ENCODE data around the gene PTPRG. TPM values are rescaled to one million over a fixed set of nuclear protein-coding genes. Genes with fewer than 3 reads are reported as not detected.
"Not testable (repeated sequence)": the region's sequence is repeated elsewhere in the genome, so short reads cannot be mapped to it uniquely, and the experiment has no call there.

PTPRG gene
- total RNA-seq, 2 experiments from 2014 or later, result 0.10 TPM; not detected in 1

DNA sequence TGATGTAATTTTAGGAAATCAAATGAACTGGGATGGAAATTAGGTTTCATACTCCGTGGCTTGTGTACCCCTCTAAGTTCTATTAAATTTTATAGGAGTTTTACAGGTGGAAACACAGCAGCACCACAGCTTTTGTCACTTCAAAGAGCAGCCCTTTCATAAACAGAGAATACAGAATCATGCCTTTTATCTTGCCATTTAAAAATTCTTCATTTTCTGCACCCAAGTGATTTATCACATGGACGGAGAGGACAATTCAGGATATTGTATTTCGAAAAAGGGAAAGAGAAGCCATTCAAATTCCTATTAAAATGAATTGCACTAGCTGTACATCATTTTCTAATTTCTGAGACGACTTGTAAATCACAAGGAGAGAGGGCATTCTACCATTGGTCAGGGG lies 245.4 kb downstream of the PTPRG start:
- H3K4me1 Mint-ChIP-seq (ENCODE audit: low read depth), result no peaks in the 10 kb centered on the region
- DNase-seq, result no peak
- POLR2A ChIA-PET, result no interaction called here
- no peaks in the 10 kb centered on the region for H3K27me3 Mint-ChIP-seq
- H3K36me3 Mint-ChIP-seq, result no peaks in the 10 kb centered on the region
- CTCF ChIA-PET, result no interaction called here
- intact Hi-C loops (cut with micrococcal nuclease), result no loop called here
- no peaks in the 10 kb centered on the region for H3K9me3 Mint-ChIP-seq
- H3K4me3 Mint-ChIP-seq, result no peak overlapping the region
- no peak overlapping the region for H3K27ac Mint-ChIP-seq

DNA sequence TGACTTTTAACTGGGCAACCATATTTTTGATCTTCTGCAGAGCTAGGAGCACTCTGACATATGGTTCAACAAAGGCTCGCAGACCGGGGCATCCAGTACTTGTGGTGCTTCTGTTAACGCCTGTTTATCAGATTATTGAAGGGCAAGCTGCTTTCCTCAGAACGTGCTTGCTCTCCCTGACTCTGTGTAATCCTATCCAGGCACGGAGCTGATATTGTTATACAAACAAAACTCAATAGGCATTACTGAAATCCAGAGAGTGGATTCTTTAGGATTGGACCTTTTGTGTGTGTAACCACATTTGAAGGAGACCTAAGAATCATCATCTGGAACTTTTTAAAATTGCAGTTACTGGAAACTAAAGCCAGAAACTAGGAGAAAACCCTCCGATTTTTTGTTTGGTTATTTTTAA lies 246.5 kb downstream of the PTPRG start:
- H3K9me3 Mint-ChIP-seq, result no peaks in the 10 kb centered on the region
- H3K4me3 Mint-ChIP-seq, result no peak overlapping the region
- H3K27me3 Mint-ChIP-seq, result no peaks in the 10 kb centered on the region
- intact Hi-C loops (cut with micrococcal nuclease), result no loop called here
- H3K27ac Mint-ChIP-seq, result no peak overlapping the region
- H3K36me3 Mint-ChIP-seq, result no peaks in the 10 kb centered on the region
- ChIA-PET CTCF (no interaction called here), POLR2A (no interaction called here)
- H3K4me1 Mint-ChIP-seq (ENCODE audit: low read depth), result no peaks in the 10 kb centered on the region
- DNase-seq, result no peak

DNA sequence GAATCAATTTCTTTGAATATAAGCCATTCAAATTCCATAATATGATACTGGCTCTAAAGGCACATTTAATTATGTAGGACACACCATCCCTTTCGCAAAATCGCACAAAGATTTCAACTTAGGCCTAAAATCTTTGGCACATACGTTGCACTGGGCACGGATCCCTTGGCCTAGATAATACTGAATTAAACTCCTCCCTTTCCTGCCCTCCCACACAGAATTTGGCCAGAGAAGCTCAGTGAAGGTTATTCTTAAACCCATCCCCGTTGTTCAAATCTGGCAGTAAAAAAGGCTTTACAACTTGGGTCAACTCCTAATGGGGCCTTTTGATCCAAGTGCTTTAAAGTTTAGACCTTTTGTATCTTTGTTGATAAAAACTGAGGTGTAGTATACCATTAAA lies 247.2 kb downstream of the PTPRG start:
- no peaks in the 10 kb centered on the region for H3K9me3 Mint-ChIP-seq
- CTCF ChIA-PET, result no interaction called here
- no peak overlapping the region for H3K4me3 Mint-ChIP-seq
- no peaks in the 10 kb centered on the region for H3K27me3 Mint-ChIP-seq
- H3K36me3 Mint-ChIP-seq, result no peaks in the 10 kb centered on the region
- POLR2A ChIA-PET, result no interaction called here
- no peak overlapping the region for H3K27ac Mint-ChIP-seq
- intact Hi-C loops (cut with micrococcal nuclease), result no loop called here
- no peaks in the 10 kb centered on the region for H3K4me1 Mint-ChIP-seq (ENCODE audit: low read depth)
- no peak for DNase-seq

DNA sequence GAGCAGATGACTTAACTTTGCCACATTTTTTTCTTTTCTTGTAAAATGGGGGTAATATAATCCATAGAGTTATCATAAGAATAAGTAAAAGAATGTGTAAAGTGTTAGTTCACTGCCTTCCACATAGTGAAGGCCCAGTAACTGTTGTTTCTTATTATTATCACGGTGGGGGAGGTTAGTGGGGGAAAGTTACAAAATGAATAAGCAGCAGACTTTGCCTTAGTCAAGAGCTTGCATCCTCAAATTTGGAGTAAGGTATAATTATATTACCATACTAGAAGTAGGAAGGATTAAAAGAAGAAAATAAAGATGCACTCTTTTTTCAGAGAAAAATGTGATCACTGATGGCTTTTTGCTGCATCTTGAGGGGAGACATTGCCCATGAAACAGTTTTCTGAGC lies 247.6 kb downstream of the PTPRG start:
- DNase-seq, result no peak
- Mint-ChIP-seq H3K9me3 (no peaks in the 10 kb centered on the region), H3K4me3 (no peak overlapping the region), H3K27ac (no peak overlapping the region), H3K4me1 (ENCODE audit: low read depth) (no peaks in the 10 kb centered on the region), H3K27me3 (no peaks in the 10 kb centered on the region), H3K36me3 (no peaks in the 10 kb centered on the region)
- intact Hi-C loops (cut with micrococcal nuclease), result no loop called here
- CTCF ChIA-PET, result no interaction called here
- POLR2A ChIA-PET, result no interaction called here

DNA sequence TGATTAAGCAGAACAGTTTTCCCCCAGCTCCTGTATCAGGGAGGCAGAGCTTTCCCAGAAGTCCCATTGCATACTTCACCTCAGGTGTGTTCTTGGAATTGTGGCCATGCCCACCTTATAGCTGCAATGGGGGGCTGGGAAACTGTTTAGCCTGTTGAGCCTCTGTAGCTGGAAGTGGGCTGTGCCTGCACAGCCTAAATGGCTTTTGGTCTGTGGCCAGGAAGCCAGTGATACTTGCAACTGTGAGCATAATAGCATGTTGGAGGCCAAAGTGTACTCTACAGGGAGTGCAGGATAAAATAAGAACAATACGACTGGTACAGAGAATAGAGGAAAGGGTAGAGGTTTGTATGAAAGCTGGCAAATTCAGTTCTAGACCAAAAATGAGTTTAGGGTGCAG lies 248.5 kb downstream of the PTPRG start:
- ChIA-PET POLR2A (no interaction called here), CTCF (no interaction called here)
- Mint-ChIP-seq H3K27me3 (no peaks in the 10 kb centered on the region), H3K27ac (no peak overlapping the region), H3K36me3 (no peaks in the 10 kb centered on the region), H3K9me3 (no peaks in the 10 kb centered on the region), H3K4me1 (ENCODE audit: low read depth) (no peaks in the 10 kb centered on the region), H3K4me3 (no peak overlapping the region)
- no peak for DNase-seq
- intact Hi-C loops (cut with micrococcal nuclease), result no loop called here

DNA sequence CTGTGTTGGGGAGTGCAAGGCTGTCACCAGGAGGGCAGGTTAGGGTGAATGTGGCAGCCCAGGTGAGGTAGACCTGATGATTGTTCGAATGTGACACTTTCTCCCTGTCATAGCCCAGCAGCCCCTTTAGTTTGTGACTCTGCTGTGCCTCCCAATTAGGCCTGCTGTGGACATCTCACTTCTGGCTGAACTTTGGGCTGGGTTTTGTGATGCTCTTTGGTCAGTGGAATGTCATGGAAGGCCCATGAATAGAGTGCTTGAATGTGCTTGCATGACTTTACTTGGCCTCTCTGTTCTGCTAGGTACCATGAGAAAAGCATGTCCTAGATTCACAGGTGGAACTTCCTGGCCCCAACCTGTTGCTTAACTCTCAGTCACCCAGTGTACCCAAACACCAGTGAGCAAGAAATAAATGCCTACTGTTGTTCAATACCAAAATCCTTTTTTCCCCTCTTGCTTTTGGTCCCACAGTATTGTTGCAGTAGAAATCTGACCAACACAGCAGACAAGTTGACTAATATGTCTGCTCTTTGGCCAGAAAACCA lies 249.7 kb downstream of the PTPRG start:
- Mint-ChIP-seq H3K4me3 (no peak overlapping the region), H3K9me3 (no peaks in the 10 kb centered on the region), H3K27me3 (no peaks in the 10 kb centered on the region), H3K27ac (no peak overlapping the region), H3K4me1 (ENCODE audit: low read depth) (no peaks in the 10 kb centered on the region), H3K36me3 (no peaks in the 10 kb centered on the region)
- intact Hi-C loops (cut with micrococcal nuclease), result no loop called here
- CTCF ChIA-PET, result no interaction called here
- DNase-seq, result no peak
- POLR2A ChIA-PET, result no interaction called here

DNA sequence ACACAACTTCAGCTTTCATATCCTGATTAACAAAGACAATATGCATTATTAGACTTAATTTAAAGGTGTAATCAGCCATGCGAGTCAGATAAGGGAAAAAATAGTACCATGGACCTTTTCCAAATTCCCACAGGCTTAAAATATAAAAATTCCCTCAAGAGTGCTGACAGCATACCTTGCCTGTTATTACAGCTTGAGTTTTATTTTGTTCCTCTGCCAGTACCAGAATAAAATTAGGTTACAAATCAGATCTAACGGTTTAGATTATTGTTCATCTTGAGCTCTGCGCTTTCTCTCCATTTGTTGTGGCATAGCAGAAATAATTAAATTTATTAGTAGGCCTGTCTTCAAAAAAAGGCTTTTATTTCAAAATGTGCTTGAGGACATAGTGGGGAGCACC lies 250.3 kb downstream of the PTPRG start:
- no peaks in the 10 kb centered on the region for H3K27me3 Mint-ChIP-seq
- H3K9me3 Mint-ChIP-seq, result no peaks in the 10 kb centered on the region
- intact Hi-C loops (cut with micrococcal nuclease), result no loop called here
- DNase-seq, result no peak
- CTCF ChIA-PET, result no interaction called here
- H3K36me3 Mint-ChIP-seq, result no peaks in the 10 kb centered on the region
- no peak overlapping the region for H3K4me3 Mint-ChIP-seq
- H3K27ac Mint-ChIP-seq, result no peak overlapping the region
- no peaks in the 10 kb centered on the region for H3K4me1 Mint-ChIP-seq (ENCODE audit: low read depth)
- POLR2A ChIA-PET, result no interaction called here

DNA sequence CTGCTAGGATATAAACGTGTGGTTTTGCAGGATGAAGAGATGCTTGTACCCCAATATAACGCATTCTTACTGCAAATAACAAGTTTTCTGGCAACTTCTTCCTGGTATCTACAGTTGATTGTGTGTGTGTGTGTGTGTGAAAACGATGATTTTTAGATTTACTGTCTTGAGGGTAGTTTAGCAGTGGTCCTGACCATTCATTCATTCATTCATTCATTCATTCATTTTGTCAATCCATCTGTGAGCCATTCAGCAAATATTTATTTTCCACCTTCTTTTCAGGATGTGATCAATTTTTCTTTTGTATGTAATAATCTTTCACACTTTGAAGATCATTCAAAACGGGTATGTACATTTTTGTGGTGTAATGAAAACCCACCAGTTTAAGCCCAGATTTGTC lies 250.7 kb downstream of the PTPRG start:
- Mint-ChIP-seq H3K4me1 (ENCODE audit: low read depth) (no peaks in the 10 kb centered on the region), H3K36me3 (no peaks in the 10 kb centered on the region), H3K27me3 (no peaks in the 10 kb centered on the region), H3K9me3 (no peaks in the 10 kb centered on the region), H3K4me3 (no peak overlapping the region), H3K27ac (no peak overlapping the region)
- CTCF ChIA-PET, result no interaction called here
- no peak for DNase-seq
- POLR2A ChIA-PET, result no interaction called here
- intact Hi-C loops (cut with micrococcal nuclease), result no loop called here

DNA sequence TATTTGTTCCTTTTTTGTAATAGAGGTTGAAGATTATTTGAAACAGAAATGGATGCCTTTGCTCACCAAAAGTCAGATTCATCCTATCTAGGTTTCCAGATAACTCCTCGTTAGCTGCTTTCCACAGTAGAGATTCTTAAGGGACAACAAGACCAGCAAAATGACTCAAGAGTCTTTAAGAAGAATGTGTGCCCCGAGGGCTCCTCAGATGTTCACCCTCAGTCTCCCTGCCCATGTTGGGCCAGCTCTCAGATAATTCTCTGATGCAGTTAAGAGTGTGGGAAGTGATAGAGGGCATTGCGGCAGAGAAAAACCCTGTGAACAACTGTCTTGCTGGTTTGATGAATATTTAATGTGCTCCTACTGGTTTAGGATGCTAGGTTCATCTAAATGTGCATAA lies 251.1 kb downstream of the PTPRG start:
- ChIA-PET CTCF (no interaction called here), POLR2A (no interaction called here)
- H3K27ac Mint-ChIP-seq, result no peak overlapping the region
- DNase-seq, result no peak
- no peak overlapping the region for H3K4me3 Mint-ChIP-seq
- no peaks in the 10 kb centered on the region for H3K4me1 Mint-ChIP-seq (ENCODE audit: low read depth)
- intact Hi-C loops (cut with micrococcal nuclease), result no loop called here
- no peaks in the 10 kb centered on the region for H3K9me3 Mint-ChIP-seq
- no peaks in the 10 kb centered on the region for H3K36me3 Mint-ChIP-seq
- H3K27me3 Mint-ChIP-seq, result no peaks in the 10 kb centered on the region

DNA sequence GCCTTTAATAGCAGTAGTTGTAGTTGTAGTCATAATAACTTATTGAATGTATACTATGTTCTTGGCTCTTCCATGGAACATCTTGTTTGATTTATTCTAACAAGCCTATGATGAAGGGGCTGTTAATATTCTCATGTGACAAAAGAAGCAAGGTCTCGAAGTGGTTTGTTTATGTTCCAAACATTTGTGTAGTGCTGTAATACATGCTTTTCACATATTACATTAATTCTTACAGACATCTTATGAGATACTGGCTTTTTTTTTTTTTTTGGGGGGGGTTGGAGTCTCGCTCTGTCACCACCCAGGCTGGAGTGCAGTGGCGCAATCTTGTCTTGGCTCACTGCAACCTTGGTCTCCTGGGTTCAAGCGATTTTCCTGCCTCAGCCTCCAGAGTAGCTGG lies 252.3 kb downstream of the PTPRG start:
- H3K4me1 Mint-ChIP-seq (ENCODE audit: low read depth), result no peaks in the 10 kb centered on the region
- intact Hi-C loops (cut with micrococcal nuclease), result no loop called here
- H3K36me3 Mint-ChIP-seq, result no peaks in the 10 kb centered on the region
- no peaks in the 10 kb centered on the region for H3K9me3 Mint-ChIP-seq
- no peak for DNase-seq
- ChIA-PET CTCF (no interaction called here), POLR2A (no interaction called here)
- no peak overlapping the region for H3K27ac Mint-ChIP-seq
- no peak overlapping the region for H3K4me3 Mint-ChIP-seq
- H3K27me3 Mint-ChIP-seq, result no peaks in the 10 kb centered on the region

DNA sequence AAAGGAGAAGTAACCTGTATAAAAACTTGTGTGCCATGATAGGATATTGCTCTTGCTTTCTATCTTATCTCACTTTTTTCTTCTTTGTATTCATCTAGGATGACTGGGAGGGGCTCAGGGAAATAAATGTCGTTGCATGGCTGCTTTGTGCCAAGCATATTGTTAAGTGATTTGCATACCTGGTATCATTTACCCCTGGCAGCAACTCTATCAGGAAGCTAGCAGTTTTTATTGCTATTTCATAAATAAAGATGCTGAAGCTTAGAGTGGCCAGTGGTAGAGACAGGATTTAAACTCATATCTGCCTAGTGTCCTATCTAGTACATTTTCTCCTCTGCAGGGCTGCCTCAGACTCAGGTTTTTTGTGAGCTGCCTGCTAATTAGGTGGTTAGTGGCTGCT lies 253.3 kb downstream of the PTPRG start:
- H3K27ac Mint-ChIP-seq, result no peak overlapping the region
- H3K36me3 Mint-ChIP-seq, result no peaks in the 10 kb centered on the region
- H3K27me3 Mint-ChIP-seq, result no peaks in the 10 kb centered on the region
- no peak overlapping the region for H3K4me3 Mint-ChIP-seq
- no peaks in the 10 kb centered on the region for H3K4me1 Mint-ChIP-seq (ENCODE audit: low read depth)
- POLR2A ChIA-PET, result no interaction called here
- intact Hi-C loops (cut with micrococcal nuclease), result no loop called here
- CTCF ChIA-PET, result no interaction called here
- H3K9me3 Mint-ChIP-seq, result no peaks in the 10 kb centered on the region
- no peak for DNase-seq

DNA sequence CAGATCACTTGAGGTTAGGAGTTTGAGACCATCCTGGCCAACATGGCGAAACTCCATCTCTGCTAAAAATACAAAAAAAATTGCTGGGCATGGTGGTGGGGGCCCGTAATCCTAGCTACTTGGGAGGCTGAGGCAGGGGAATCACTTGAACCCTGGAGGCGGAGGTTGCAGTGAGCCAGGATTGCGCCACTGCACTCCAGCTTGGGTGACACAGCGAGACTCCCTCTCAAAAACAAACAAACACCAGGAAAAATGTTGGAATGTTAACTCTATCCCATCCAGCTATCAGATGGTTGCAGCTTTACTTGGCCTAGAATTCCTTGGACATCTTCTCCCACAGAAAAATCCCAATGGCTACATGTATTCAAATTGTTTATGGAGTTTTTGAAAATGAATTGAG lies 254.9 kb downstream of the PTPRG start:
- CTCF ChIA-PET; POLR2A ChIA-PET; H3K36me3 Mint-ChIP-seq; intact Hi-C loops (cut with micrococcal nuclease); H3K4me3 Mint-ChIP-seq; H3K27ac Mint-ChIP-seq; H3K9me3 Mint-ChIP-seq; DNase-seq; H3K4me1 Mint-ChIP-seq (ENCODE audit: low read depth); H3K27me3 Mint-ChIP-seq: not testable (repeated sequence)

DNA sequence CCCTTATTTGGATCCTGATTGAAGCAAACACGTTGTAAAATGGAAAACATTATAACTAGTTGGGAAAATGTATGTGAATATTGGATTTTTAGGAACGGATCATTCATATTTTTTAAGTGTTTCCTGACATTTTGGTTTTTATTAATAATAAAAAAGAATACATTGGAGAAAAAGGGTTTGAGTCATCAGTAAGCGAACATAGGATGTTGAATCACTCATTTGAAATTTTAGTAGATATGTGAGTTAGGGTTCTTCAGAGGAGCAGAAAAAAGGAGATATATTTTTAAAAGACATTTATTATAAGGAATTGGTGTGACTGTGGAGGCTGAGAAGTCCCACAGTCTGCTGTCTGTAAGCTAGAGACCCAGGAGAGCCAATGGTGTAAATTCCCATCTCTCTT lies 258.5 kb downstream of the PTPRG start:
- no peak overlapping the region for H3K27ac Mint-ChIP-seq
- no peaks in the 10 kb centered on the region for H3K4me1 Mint-ChIP-seq (ENCODE audit: low read depth)
- H3K36me3 Mint-ChIP-seq, result no peaks in the 10 kb centered on the region
- ChIA-PET CTCF (no interaction called here), POLR2A (no interaction called here)
- H3K9me3 Mint-ChIP-seq, result no peaks in the 10 kb centered on the region
- no peak overlapping the region for H3K4me3 Mint-ChIP-seq
- intact Hi-C loops (cut with micrococcal nuclease), result no loop called here
- DNase-seq, result no peak
- no peaks in the 10 kb centered on the region for H3K27me3 Mint-ChIP-seq

DNA sequence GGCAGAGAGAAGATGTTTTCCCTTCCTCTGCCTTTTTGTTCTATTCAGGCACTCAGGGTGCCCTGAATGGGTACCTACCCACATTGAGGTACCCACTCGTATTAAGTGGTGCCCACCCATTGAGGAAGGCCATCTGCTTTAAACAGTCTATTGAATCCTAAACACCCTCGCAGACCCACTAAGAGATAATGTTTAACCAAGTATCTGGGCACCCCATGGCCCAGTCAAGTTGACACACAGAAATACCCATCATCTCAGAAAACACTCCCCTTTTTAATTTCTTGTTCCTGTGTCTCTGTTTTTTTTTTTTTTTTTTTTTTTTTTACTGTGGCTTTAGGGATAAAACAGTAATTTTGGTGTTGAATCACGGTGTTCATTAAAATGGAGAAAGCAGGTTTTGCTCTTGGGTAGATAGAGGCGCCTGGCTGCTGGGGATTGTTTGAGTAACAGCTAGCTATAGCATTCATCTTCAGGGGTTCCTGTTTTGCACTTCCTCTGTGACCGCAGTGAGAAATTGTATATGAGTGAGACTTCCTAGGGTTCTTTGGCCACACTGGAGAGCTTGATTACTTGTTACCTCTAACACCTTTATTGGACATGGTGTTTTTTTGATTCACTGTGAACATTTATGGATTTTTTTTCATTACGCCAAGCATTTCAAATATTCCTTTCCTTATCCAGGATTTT lies 259.1 kb downstream of the PTPRG start:
- Mint-ChIP-seq H3K27me3 (no peaks in the 10 kb centered on the region), H3K27ac (no peak overlapping the region), H3K4me1 (ENCODE audit: low read depth) (no peaks in the 10 kb centered on the region), H3K9me3 (no peaks in the 10 kb centered on the region), H3K36me3 (no peaks in the 10 kb centered on the region), H3K4me3 (no peak overlapping the region)
- DNase-seq, result no peak
- ChIA-PET CTCF (no interaction called here), POLR2A (no interaction called here)
- intact Hi-C loops (cut with micrococcal nuclease), result no loop called here

Measured in activated CD4-positive, alpha-beta memory T cell treated with anti-CD3 and anti-CD28 coated beads for 36 hours (primary cell).